Adrenal gland (tissue), 12 donors: ENCODE measurements around the gene GSPT1. TPM values are rescaled to one million over a fixed set of nuclear protein-coding genes. Genes with fewer than 3 reads are reported as not detected.

ENCODE experiments used
- DNase-seq, 7 donors: peaks; one replicate each; pipeline ENCODE4 v3.0.0-alpha.2; 2019 to 2020
- H3K27ac ChIP-seq, 5 donors: fragments of 200-600 bp; sonication (generic) in 4 of 5; 1 replicate in 3 of 5; 2 replicates in 2 of 5; pipeline versions ENCODE4 v1.5.1 to v1.8.0; 2016 to 2020; ENCODE audit warnings: mild to moderate bottlenecking in 1 of 5
- H3K27me3 ChIP-seq: fragments of 200-600 bp; 2 replicates; pipeline ENCODE4 v1.8.0; 2021
- H3K36me3 ChIP-seq, 2 donors: fragments of 200-600 bp; replicated peaks in 1 of 2; 1 replicate in 1 of 2; 2 replicates in 1 of 2; pipeline versions ENCODE4 v1.5.1 to v1.8.0; 2018 to 2022
- H3K4me1 ChIP-seq, 2 donors: fragments of 200-600 bp; replicated peaks in 1 of 2; 1 replicate in 1 of 2; 2 replicates in 1 of 2; pipeline versions ENCODE4 v1.5.1 to v1.8.0; 2018 to 2021
- H3K4me3 ChIP-seq, 4 donors: fragments of 200-600 bp; sonication (generic) in 3 of 4; one replicate each; pipeline ENCODE4 v1.5.1; 2016 to 2018
- H3K9me3 ChIP-seq, 3 donors: fragments of 200-600 bp; sonication (generic) in 1 of 3; replicated peaks in 1 of 3; 1 replicate in 2 of 3; 2 replicates in 1 of 3; pipeline versions ENCODE4 v1.5.1 to v1.8.0; 2016 to 2021
- POLR2A ChIP-seq, 2 donors: fragments of 450-650 bp; IDR thresholded peaks; one replicate each; pipeline ENCODE4 v1.6.1; 2017; ENCODE audit warnings: antibody characterized with exemption in 2 of 2, mild to moderate bottlenecking in 2 of 2, moderate library complexity in 1 of 2
- WGBS, 4 donors: extraction: QIAGEN DNeasy Blood & Tissue Kit in 2 of 4; methylation state at CpG; one replicate each; pipeline versions ENCODE4 v1.1.5 to v1.1.7; 2013 to 2017; 5-methylcytosine and 5-hydroxymethylcytosine counted together
- intact Hi-C, 2 donors: fragments of 100-400 bp; cut with DNase I; formaldehyde crosslinking; loops; one replicate each; pipeline versions ENCODE4 v1.14.1 to v1.15.0; 2022 to 2023
- polyA plus RNA-seq, 3 donors: library from polyadenylated mRNA; stranded (reverse); fragments of 200-250 nt in 2 of 3; fragments of 350-450 nt in 1 of 3; fragmentation: Illumina TruSeq in 1 of 3; extraction: RNeasy Lipid Tissue Mini Kit (QIAGEN cat#74804) in 1 of 3; gene quantifications; one replicate each; pipeline ENCODE4 v1.2.3, GENCODE V29; 2013 to 2014
- total RNA-seq, 9 donors: library from RNA; depleted of rRNA in 4 of 9; stranded (reverse); fragments of >200 nt in 4 of 9; fragments of 120-200 nt in 1 of 9; fragmentation: NEBNext Ultra II Directional in 1 of 9; extraction: Animal tissue kit (Norgen Biotek cat#: 25700) in 1 of 9; gene quantifications; one replicate each; pipeline versions ENCODE4 v1.1.0 to v1.2.4, GENCODE V29; 2013 to 2023
- TF ChIP-seq, protein P1 (sequence below), 6 experiments: fragments of 450-650 bp in 4 of 6; fragments of 200-600 bp in 2 of 6; sonication (generic) in 1 of 6; IDR thresholded peaks; 1 replicate in 5 of 6; 2 replicates in 1 of 6; pipeline versions ENCODE4 v1.5.1 to v1.8.0; 2016 to 2021; ENCODE audit warnings: antibody characterized with exemption in 6 of 6, mild to moderate bottlenecking in 2 of 6, moderate library complexity in 1 of 6
- donor health status: healthy with polysubstance abuse.
- donor health status: Bipolar disorder and iron deficiency.
- donor health status: DM: yes; HTN: yes; CAD: no.
- donor health status: DM: no; HTN: no; CAD: no.
- donor health status: DM: no; HTN: no; CAD: no.
- donor health status: DM: yes; HTN: yes; CAD: no.

The GSPT1 gene
- total and polyA plus RNA-seq, 12 donors = 21.1 to 246 (median 98.3) TPM

DNA sequence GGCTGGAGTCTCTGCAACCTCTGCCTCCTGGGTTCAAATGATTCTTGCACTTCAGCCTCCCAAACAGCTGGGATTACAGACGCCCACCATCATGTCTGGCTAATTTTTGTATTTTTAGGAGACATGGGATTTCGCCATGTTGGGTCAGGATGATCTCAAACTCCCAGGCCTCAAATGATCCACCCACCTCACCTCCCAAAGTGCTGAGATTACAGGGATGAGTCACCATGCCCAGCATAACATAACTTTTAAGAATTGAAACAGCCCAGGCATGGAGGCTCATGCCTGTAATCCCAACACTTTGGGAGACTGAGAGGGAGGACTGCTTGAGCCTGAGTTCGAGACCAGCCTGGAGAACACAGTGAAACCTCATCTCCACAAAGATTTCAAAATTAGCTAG is 66.9 kb downstream of the GSPT1 start:
- intact Hi-C loops = no loop called here
- Histone ChIP-seq H3K4me3 (no peak overlapping the region), H3K27me3 (no peaks in the 10 kb centered on the region), H3K27ac (peak overlapping the region in 1 of 5 donors; percentile 18), H3K4me1 (peaks cover 16 to 28% of the 10 kb centered on the region in 2 donors), H3K36me3 (peaks cover 0 to 56% of the 10 kb centered on the region in 2 donors), H3K9me3 (no peaks in the 10 kb centered on the region)
- WGBS, 4 donors = 88 to 95% (median 91%) methylated on average over 3 of the region's 3 CpGs
- DNase-seq = no peak
- TF ChIP-seq, protein P1, sequence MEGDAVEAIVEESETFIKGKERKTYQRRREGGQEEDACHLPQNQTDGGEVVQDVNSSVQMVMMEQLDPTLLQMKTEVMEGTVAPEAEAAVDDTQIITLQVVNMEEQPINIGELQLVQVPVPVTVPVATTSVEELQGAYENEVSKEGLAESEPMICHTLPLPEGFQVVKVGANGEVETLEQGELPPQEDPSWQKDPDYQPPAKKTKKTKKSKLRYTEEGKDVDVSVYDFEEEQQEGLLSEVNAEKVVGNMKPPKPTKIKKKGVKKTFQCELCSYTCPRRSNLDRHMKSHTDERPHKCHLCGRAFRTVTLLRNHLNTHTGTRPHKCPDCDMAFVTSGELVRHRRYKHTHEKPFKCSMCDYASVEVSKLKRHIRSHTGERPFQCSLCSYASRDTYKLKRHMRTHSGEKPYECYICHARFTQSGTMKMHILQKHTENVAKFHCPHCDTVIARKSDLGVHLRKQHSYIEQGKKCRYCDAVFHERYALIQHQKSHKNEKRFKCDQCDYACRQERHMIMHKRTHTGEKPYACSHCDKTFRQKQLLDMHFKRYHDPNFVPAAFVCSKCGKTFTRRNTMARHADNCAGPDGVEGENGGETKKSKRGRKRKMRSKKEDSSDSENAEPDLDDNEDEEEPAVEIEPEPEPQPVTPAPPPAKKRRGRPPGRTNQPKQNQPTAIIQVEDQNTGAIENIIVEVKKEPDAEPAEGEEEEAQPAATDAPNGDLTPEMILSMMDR (IDR thresholded peaks at IDR 0.05) = no peak
- TF ChIP-seq POLR2A (IDR thresholded peaks at IDR 0.05) = no peak

DNA sequence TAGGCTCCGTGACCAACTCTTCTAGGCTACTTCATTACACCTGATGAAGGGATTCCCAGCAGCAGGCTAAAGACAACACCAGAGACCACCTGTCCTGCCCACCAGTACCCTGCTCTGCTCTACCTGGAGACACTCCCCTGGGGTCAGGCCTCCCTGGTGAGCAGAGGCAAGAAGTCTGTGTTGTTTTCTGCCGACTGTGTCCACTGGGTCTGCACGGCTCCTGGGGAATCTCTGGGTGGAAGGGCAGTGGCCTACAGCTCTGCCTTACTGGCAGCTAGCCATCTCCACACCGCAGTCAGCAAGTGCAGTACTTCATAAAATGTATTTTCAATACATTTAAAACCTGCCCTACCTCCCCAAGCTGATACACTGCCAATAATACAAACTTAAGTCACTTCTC is 71.3 kb downstream of the GSPT1 start:
- peaks cover 0 to 4% of the 10 kb centered on the region in 2 donors for H3K4me1 ChIP-seq
- TF ChIP-seq, protein P1 (IDR thresholded peaks at IDR 0.05) = no peak
- no peak for TF ChIP-seq POLR2A (IDR thresholded peaks at IDR 0.05)
- intact Hi-C loops = no loop called here
- peak in 1 of 7 donors; percentile 42 for DNase-seq
- WGBS, 4 donors = 83 to 91% (median 89%) methylated on average over 3 to 4 of the region's 4 CpGs
- H3K27ac ChIP-seq = no peak overlapping the region
- H3K36me3 ChIP-seq = peaks cover 0 to 96% of the 10 kb centered on the region in 2 donors
- no peaks in the 10 kb centered on the region for H3K27me3 ChIP-seq
- H3K4me3 ChIP-seq = no peak overlapping the region
- H3K9me3 ChIP-seq = no peaks in the 10 kb centered on the region

DNA sequence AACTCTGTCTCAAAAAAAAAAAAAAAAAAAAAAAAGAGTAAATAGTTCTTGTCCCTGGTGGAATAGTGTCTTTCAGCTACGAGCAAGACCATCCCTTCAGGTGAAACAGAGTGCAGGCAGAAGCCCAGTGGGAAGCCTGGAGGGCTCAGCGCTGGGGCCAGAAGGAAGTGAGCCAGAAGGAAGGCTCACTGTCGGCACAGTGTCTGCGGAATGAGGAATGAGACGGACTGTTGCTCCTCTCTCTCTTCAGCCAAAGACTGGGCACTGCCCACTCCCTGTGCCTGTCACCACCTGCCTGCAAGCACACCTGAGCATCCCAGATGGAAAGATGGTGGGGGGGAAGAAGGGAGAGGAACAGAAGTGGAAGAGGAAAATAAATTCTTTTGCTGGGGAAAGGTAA is 71.9 kb downstream of the GSPT1 start:
- intact Hi-C loops = no loop called here
- TF ChIP-seq, protein P1 (IDR thresholded peaks at IDR 0.05) = no peak
- TF ChIP-seq POLR2A (IDR thresholded peaks at IDR 0.05) = no peak
- Histone ChIP-seq H3K9me3 (no peaks in the 10 kb centered on the region), H3K4me3 (no peak overlapping the region), H3K36me3 (peaks cover 0 to 97% of the 10 kb centered on the region in 2 donors), H3K27ac (no peak overlapping the region), H3K27me3 (no peaks in the 10 kb centered on the region), H3K4me1 (no peaks in the 10 kb centered on the region)
- DNase-seq = peak in 1 of 7 donors; percentile 27
- WGBS, 4 donors = 85 to 95% (median 90%) methylated on average over 5 of the region's 5 CpGs

DNA sequence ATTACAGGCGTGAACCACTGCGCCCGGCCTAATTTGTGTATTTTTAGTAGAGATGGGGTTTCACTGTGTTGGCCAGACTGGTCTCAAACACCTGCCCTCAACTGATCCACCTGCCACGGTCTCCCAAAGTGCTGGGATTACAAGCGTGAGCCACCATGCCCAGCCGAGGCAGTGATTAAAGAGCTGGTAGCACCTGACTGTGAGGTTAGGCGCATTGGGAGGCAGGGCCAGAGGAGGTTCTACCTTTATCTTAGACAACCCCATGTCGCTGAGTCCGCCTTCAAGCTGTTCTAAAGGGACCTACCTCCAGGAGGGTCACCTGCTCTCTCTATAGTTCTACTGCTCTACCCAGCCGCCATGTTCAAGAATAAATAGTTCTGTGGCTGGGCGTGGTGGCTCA is 72.5 kb downstream of the GSPT1 start:
- intact Hi-C loops = no loop called here
- TF ChIP-seq, protein P1 (IDR thresholded peaks at IDR 0.05) = no peak
- no peak for TF ChIP-seq POLR2A (IDR thresholded peaks at IDR 0.05)
- Histone ChIP-seq H3K27me3 (no peaks in the 10 kb centered on the region), H3K36me3 (peaks cover 0 to 97% of the 10 kb centered on the region in 2 donors), H3K4me3 (no peak overlapping the region), H3K4me1 (no peaks in the 10 kb centered on the region), H3K27ac (no peak overlapping the region), H3K9me3 (no peaks in the 10 kb centered on the region)
- peak in 1 of 7 donors; percentile 51 for DNase-seq
- 94 to 99% (median 97%) methylated on average over 8 to 11 of the region's 11 CpGs for WGBS, 4 donors
